Esophagus squamous epithelium (tissue), 4 donors: ENCODE results near the gene GRIK1.

Experiments
- POLR2A ChIP-seq, 4 donors: fragments of 450-650 bp; IDR thresholded peaks; one replicate each; pipeline ENCODE4 v1.6.1; 2017; ENCODE audit warnings: antibody characterized with exemption in 4 of 4, mild to moderate bottlenecking in 4 of 4, moderate library complexity in 3 of 4
- TF ChIP-seq, protein P1 (sequence below), 6 experiments: fragments of 450-650 bp in 4 of 6; fragments of 200-600 bp in 2 of 6; sonication (generic) in 2 of 6; IDR thresholded peaks; one replicate each; pipeline ENCODE4 v1.5.1; 2016 to 2019; ENCODE audit warnings: antibody characterized with exemption in 6 of 6, mild to moderate bottlenecking in 4 of 6, moderate library complexity in 4 of 6

- no peak for TF ChIP-seq POLR2A (IDR thresholded peaks at IDR 0.05)
- TF ChIP-seq, protein P1, sequence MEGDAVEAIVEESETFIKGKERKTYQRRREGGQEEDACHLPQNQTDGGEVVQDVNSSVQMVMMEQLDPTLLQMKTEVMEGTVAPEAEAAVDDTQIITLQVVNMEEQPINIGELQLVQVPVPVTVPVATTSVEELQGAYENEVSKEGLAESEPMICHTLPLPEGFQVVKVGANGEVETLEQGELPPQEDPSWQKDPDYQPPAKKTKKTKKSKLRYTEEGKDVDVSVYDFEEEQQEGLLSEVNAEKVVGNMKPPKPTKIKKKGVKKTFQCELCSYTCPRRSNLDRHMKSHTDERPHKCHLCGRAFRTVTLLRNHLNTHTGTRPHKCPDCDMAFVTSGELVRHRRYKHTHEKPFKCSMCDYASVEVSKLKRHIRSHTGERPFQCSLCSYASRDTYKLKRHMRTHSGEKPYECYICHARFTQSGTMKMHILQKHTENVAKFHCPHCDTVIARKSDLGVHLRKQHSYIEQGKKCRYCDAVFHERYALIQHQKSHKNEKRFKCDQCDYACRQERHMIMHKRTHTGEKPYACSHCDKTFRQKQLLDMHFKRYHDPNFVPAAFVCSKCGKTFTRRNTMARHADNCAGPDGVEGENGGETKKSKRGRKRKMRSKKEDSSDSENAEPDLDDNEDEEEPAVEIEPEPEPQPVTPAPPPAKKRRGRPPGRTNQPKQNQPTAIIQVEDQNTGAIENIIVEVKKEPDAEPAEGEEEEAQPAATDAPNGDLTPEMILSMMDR (IDR thresholded peaks at IDR 0.05), result no peak
Observed at GRCh38 chr21:29777160-29777559, 162.6 kb downstream of the GRIK1 start.
